NCI-H187 treated with DMSO at 0.1 percent for 48 hours (cell line): ENCODE measurements around the gene EXOC1.

Experiments
- DNase-seq: peaks from one replicate; lab custom pipeline; 2025; lab: John Stamatoyannopoulos, UW

The EXOC1 gene

DNA sequence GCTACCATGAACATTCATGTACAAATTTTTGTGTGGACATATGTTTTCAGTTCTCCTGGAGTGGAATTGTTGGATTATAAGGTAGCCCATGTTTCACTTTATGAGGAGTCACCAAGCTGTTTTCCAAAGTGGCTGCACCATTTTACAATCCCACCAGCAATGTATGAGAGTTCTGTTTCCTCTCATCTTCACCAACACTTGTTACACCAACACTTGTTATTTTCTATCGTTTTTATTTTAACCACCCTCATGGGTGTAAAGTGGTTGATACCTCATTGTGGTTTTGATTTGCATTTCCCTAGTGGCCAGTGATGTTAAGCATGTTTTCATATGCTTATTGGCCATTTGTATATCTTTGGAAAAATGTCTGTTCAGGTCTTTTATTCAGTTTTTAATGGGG lies 4.1 kb downstream of the EXOC1 start:
- no peak for DNase-seq

DNA sequence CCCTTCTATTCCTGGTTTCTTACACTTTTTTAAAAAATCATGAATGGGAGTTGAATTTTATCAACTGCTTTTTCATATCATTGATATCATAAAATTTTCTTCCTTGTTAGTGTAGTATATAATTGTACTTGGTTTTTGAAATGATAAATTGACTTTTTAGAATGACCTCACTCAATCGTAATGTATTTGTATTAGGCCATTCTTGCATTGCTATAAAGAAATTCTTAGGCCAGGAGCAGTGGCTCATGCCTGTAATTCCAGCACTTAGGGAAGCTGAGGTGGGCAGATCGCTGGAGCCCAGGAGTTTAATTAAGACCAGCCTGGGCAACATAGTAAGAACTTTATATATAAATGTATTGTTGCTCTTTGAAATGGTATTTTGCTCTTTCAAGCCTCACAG lies 6.3 kb downstream of the EXOC1 start:
- DNase-seq: no peak

DNA sequence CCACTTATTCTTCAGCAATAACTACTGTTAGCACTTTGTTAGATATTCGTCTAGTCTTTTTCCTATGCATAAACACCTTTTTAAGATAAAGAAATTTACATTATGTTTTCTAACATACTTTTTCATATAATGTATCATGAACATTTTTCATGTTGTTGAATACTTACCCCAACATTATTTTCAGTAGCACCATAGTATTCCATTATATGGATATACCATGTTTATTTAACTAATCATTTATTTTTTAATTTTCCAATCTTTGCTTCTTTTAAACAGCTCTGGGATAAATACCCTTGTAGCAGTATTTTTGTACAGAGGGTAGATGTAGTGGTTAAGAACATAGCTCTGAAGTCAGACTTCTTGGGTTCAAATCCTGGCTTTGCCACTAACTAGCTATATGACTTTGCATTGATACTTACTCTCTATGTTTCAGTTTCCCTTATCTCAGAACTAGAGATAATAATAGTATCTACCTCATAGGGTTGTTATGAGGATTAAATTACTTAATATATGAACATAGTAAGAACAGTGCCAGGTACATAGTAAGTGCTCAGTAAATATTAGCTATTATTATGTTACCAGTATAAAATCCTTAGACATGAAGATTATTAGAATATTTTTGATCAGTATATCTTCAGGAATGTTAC lies 11.3 kb downstream of the EXOC1 start:
- DNase-seq: no peak

DNA sequence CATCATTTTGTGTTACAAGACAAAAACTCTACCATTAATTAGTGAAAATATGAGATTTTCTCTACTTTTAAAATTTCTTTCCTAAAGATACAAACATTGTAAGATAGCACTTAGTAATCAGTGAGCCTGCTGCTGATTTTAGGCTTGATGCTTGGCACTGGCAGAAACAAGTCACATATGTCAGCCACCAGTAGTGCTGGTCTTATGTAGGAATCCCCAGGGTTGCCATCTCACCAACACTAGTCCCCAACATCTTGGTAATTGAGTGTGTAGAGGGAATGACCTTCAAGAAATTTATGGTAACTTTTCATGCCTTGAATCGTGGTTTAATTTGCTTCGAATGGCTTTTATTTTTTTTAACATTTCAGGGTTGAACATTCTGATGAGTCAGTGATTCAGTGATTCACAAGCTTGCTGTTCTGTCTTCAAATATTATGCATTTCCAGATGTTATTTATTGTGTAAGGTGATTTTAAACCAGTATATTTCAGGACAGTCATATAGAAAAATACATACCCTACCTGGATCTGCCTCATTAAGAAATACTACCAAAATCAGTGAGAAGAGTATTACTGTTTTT lies 11.9 kb downstream of the EXOC1 start:
- DNase-seq: no peak

DNA sequence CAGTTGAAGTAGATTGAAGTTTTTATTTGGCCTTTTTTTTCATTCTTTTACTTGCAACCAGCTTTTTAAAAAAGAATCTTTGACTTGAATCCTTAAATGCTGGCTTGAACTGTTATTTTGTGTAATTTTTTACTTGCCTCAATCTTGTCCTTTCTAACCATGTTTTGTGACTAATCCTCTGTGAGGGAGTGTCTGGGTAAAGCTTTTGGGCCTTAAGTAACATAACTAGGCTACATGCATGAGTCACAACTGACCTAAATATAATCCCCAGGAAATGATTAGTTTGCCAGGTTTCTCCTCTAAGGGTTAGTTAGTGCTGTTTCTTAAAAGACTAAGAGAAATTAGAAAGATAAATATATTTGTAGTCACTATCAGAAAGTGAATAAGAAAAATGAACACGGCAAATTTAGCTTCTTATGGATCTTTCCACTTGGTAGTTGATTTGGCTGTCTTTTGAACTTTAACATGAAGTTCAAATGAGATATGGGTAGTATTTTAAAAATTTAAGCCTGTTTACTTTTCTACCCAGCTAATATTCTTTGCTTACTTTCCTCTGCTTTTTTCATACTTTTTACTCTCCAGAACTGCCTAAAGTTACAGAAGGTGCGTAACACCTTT lies 13.0 kb downstream of the EXOC1 start:
- DNase-seq: no peak

DNA sequence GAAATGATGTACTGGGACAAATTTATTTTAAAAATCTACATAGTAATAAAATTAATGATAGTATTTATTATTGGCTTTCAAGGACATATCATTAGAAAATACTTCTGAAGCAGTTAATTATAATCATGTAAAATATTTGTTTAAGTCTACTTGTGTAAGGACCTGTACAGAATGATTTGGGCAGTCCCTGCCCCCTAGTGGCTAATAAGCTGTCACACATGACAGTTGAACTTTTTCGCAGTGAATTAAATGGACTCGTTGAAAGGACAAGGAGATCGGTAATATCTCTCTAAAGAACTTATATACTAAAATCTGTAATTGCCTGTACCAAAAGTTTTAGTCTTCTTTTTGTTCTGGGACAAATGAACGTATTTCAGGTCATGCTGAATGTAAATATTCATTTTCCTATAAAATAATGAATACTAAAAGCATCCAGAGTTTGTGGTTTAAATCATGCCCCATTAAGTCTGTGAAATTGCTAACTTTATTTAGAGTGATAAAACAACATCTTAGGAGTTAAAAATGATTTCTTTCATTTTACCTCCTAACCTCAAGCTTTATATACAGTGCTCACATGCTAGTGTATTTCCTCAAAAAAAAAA lies 13.6 kb downstream of the EXOC1 start:
- no peak for DNase-seq

DNA sequence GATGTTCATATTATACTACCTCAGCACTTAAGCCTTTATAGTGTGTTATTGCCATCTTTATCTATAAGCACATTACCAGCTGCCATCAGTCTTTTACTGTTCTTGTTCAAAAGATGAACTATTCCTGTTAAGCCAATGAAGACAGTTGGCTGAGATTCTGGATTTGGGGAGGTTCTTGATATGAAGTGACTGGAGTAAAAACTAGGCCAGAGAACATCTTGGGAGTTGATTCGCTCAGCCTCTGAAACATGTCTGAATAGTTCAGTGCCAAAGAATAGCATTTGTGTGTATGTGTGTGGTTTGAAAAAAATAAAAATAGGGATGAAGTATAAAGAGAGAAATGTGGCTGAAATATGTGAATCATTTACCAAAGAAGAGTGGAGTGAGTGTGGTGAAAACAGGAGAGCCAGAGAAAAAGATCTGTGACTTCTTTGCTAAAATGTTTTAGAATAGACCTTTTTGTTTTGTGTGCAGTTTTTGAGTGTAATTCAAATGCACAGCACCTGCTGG lies 15.2 kb downstream of the EXOC1 start:
- DNase-seq: no peak

DNA sequence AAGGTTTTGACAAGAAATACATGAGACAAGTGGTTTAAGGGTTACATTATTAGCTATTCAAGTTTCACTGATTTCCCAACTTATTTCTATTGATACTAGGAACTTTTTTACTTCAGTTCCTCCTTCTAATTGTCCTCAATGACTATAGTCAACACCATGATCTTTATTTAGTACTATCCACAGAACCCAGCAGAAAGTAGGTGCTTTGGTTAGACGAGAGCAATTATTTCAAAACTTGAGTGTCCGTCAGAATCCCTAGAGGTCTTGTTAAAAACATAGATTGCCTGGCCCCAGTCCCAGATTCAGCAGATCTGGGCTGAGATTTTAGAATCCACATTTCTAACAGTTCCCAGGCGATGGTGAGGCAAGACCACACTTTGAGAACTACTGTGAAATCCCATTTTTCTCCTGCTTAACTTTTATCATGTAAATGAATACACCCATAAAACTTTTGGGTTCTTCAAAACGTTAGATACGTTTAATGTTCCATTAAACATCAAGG lies 17.9 kb downstream of the EXOC1 start:
- DNase-seq: no peak

DNA sequence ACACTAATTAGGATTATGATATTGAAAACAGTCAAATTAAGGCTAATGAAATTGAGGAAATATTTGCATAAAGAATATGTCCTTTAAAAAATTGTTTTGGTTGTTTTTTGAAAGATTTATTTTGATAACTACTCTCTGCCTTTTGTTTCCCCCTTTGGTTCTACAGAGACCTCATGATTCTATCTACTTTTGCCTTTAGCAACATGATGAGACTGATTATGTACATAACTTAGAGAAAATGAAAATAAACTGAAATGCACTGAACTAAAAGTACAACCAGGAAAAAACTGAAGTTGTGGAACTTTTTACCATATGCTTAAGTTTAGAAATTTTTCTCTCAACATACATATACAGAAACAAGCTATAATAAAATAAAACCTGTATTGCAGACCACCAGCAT lies 21.4 kb downstream of the EXOC1 start:
- DNase-seq: no peak

DNA sequence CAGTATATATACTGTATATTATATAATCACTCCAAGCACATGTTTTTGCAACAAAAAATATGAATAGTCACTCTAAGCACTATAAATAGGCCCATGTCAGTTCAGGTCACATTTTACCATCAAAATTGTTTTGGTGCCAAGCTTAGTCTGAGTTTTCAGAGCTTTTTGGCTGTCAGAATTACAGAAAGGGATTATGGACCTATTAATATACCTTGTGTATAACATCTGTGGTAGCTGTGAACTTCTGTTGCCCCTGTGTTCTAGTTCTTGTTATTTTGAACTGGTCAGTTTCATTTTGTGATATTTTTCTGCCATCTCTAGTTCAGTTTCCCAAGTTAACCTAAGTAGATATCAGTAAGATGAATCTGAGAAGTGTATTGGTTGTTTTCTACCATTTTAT lies 22.9 kb downstream of the EXOC1 start:
- no peak for DNase-seq

DNA sequence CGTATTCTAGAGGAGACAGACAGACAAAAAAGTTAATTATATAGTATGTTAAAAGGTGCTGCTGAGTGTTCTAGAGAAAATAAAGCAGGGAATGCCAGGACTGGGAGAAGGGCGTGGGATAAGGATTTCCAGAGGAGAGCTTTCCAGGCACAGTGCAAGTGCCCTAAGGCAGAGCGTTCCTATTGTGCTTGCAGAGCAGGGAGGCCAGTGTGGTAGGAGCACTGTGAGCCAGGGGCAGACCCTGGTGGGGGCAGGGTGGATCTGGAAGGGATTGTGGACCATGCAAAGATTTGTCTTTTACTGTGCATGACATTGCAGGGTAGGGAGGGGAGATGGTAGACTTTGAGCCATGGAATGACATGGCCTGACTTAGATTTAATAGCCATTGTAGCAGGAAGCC lies 25.8 kb downstream of the EXOC1 start:
- DNase-seq: no peak

DNA sequence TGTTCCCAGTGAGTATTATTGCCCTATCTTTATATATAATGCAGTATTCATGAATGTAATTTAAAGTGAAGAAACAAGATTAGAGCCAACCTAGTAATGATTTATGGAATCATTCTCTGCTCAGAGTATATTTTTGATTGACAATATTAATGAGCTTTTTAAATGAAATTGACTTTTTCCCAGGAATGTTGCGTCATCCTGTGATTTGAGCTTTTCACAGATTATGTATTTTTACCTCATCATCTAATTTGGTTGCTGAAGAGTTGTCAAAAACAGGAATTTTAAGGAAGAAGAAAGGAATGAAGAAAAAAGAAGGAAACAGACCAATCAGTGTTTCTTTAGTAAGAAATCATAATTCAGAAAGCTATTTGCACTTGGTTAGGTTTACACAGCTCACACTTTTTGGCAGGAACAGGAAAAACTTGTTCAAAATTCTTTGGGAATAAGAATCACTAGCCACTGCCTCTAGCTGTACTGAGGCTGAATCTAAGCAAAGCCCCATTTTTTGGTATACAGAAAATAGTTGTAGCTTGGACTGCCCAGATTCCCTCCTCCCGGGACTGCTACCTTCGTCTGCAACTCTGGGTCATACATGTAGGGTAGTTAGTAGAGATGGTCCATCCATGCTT lies 27.3 kb downstream of the EXOC1 start:
- no peak for DNase-seq

DNA sequence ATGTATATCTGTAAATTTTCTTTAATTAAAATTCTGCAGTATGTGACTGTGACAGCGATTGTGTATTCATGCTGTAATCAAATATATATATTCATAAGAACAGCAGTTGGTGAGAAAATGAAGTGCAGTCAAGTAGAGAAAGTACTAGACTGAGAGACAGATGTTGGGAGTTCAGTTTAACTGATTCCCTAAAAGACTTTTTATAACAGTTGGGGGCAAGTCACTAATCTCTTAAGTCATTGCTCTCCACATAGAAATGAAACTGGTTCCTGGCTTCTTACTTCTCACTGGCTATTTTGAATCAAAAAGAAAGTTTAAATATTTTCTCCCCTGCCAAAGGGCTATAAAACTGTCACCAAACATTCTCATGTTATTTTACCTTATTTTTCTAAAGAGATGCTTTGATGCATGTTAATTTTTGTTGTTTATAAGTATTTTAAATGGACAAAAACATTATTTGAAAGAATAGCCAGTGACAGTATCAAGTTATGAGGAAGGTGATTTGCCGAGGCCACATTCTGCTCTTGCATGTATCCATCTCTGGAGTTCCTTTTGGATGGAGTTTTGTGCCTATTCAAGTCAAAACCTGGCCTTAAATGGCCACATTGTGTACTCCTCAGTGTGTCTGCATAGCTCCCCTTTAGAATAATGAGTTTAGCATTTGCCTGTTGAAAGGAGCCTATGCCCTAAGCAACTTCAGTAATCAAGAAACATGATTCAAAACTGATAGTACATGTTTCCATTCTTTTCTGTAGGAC lies 30.8 kb downstream of the EXOC1 start:
- DNase-seq: no peak

DNA sequence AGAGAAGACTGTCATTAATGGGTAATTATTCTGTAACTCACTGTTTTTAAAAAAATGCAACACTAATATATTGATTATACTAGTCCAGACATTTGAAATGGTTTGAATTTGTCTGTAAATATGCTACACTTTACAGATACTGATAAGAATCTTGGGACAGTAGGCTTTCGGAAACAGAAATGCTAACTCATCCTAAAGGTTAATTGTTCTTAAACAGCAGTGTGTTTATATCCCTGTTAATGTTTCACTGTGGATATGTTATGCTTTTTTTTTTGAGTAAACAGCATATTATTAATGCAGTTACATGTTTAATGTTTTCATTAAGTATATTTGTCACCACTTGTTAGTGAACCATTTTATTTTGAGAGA lies 31.4 kb downstream of the EXOC1 start:
- DNase-seq: no peak

DNA sequence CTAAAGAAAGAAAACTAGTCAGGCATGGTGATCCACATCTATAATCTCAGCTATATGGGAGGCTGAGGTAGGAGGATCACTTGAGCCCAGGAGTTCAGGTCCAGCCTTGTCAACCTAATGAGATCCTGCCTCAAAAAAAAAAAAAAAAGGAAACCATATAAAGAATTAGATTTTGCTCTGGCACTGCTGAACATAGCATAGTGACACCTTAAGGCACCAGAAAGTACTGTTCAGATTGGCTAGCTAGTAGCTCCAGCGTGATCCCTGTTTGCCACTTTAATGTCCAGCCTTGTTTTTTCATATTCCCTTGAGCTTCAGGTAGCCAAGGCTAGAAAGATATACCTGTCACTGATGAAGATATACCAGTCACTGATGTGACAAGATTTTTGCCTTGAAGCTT lies 34.1 kb downstream of the EXOC1 start:
- DNase-seq: no peak

DNA sequence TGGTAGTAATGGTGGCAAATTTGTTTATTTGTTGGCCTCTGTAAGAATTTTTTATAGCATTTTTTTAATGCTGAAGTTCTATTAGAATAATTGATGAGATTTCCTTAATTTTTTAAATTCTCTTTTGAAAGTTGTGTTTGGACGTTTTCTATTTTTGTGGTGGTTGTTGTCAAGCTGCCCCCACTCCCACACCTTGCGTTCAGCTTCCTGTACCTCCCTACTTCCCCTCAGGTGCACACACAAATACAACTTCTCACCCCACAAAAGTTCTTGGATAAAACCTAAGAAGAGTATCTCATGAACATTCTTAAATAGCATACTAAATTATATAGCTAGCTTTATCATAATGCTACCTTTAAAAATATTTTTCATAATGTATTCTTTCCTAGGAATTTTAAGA lies 38.7 kb downstream of the EXOC1 start:
- DNase-seq: no peak

DNA sequence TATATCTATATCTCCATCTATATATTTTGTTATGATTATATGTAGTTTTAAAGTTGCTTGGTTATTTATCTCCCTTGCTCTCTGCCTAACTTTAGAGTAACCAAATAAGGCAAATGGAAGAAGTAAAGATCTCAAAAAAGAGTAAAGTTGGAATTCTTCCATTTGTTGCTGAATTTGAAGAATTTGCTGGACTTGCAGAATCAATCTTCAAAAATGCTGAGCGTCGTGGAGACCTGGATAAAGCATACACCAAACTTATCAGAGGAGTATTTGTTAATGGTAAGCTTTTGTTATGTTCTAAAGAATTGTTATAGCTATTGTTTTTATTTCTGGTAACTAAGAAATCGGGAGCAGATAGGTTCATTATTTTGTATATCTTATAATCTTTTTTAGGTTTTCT lies 43.2 kb downstream of the EXOC1 start:
- no peak for DNase-seq

DNA sequence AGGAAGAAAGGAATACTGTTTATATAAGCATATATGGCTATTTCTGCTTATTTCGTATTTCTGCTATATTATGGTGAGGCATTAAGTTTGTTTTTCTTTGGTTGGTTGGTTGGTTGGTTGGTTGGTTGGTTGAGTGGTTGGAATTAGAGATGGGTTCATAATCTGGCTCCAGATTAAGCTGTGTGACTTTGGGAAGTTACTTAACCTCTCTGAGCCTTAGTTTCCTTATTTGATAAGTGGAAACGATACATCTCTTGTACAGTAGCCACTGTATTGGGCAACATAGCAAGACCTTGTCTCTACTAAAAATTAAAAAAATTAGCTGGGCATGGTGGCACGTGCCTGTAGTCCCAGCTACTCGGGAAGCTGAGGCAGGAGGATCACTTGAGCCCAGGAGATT lies 49.2 kb downstream of the EXOC1 start:
- DNase-seq: no peak

DNA sequence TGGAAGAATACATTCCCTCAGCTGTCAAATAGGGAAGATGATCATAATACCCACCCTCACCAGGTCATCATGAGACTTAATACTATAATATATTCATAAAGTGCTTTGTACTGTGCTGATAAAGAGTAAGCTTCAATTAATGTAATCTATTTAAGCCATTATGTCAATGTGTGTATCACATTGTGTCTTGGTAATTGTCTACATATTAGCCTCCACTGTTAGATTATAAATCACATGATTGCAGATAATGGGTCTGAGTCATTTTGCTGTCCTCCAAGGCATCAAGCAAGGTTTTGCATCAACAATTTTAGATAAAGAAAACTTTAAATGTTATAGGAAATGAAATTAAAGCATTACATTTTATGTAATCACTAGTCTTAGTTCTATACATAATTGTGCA lies 50.1 kb downstream of the EXOC1 start:
- DNase-seq: no peak

DNA sequence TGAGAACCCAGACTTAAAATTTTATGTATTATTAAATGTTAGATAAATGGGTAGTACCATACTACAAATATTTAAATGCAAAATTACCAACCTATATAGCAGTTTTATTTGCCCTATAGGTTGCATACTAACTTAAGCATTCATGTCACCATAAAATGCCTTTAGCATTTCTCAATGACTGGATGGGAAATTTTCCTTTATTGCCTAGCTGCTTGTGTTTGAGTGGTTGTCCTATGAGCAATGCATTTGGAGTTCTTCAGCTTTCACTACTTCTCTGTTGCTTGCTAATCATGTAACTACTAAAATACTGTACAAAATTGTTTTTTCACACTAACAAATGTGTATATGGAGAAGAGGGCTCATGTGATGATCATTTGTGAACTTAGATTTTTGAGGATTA lies 51.1 kb downstream of the EXOC1 start:
- DNase-seq: no peak

DNA sequence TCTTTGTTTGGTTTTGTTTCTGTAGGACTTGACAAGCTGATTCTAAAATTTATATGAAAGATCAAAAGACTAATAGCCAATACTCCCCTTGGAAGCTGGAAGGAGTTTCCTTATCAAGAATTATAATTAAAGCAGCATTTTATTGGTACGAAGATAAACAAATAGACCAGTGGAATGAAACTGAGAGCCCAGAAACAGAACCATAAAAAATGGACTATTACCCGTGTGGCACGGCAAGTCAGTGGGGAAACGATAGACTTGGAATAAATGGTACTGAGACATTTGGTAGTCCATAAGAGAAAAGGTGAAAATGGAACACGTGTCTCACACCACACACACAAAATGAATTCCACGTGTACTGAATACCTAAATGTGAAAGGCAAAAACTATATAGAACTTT lies 52.9 kb downstream of the EXOC1 start:
- no peak for DNase-seq

DNA sequence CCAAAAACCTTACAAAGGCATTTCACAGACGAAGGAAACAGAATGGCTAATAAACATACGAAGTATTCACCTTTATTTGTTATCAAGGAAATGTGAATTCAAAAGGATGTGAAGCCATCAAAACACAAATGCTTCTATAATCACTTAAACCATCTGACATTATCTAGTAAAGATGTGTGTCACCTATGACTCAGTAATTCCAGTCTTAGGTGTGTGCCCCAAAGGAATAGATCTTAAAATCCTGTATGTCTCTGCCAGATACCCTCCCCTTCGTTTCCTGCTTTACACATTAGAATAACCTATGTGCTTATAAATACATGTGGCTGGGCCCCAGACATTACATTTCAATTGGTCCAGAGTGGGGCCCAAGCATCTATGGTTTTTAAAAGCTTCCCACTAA lies 53.5 kb downstream of the EXOC1 start:
- no peak for DNase-seq
